ENCODE results near the gene SPRY1. TPM values are rescaled to one million over a fixed set of nuclear protein-coding genes. Genes with fewer than 3 reads are reported as not detected.

SPRY1 gene
- total RNA-seq, 2 donors from 2014 or later = 40.0 to 118 TPM

DNA sequence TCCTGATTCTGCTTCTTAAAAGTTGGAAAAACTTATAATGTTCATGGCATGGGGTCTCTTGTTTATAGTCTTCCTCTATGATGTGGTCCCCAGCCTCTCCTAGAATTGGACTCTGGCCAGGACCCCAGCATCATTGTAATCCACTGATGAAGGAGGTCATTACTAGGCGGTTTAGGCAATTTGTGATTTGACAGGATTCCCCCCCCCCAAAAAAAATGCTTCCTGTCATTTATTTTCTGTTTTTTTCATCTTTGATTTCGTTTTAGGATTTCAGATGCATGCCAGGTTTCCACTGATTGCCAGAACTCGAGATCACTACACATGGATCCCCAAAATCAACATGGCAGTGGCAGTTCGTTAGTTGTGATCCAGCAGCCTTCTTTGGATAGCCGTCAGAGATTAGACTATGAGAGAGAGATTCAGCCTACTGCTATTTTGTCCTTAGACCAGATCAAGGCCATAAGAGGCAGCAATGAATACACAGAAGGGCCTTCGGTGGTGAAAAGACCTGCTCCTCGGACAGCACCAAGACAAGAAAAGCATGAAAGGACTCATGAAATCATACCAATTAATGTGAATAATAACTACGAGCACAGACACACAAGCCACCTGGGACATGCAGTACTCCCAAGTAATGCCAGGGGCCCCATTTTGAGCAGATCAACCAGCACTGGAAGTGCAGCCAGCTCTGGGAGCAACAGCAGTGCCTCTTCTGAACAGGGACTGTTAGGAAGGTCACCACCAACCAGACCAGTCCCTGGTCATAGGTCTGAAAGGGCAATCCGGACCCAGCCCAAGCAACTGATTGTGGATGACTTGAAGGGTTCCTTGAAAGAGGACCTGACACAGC lies 4.9 kb downstream of the SPRY1 start:
- intact Hi-C loops (cut with DNase I) = loop anchor here (10.0 kb wide), 1 partner anchor 263 kb away; no protein-coding TSS in a partner anchor
- WGBS, 2 donors = 64 to 71% methylated on average over 9 of the region's 9 CpGs
- peaks cover 8% of the 10 kb centered on the region for H3K4me1 ChIP-seq
- ATAC-seq (no peak), DNase-seq (no peak)
- no peak overlapping the region for H3K4me3 ChIP-seq
- TF ChIP-seq POLR2A (IDR thresholded peaks at IDR 0.05) = no peak
- TF ChIP-seq, protein P1, sequence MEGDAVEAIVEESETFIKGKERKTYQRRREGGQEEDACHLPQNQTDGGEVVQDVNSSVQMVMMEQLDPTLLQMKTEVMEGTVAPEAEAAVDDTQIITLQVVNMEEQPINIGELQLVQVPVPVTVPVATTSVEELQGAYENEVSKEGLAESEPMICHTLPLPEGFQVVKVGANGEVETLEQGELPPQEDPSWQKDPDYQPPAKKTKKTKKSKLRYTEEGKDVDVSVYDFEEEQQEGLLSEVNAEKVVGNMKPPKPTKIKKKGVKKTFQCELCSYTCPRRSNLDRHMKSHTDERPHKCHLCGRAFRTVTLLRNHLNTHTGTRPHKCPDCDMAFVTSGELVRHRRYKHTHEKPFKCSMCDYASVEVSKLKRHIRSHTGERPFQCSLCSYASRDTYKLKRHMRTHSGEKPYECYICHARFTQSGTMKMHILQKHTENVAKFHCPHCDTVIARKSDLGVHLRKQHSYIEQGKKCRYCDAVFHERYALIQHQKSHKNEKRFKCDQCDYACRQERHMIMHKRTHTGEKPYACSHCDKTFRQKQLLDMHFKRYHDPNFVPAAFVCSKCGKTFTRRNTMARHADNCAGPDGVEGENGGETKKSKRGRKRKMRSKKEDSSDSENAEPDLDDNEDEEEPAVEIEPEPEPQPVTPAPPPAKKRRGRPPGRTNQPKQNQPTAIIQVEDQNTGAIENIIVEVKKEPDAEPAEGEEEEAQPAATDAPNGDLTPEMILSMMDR (IDR thresholded peaks at IDR 0.05) = no peak
- peak overlapping the region in 2 of 4 donors; percentile 13 to 24 for H3K27ac ChIP-seq
- peaks cover 0 to 5% of the 10 kb centered on the region in 2 donors for H3K36me3 ChIP-seq (replicated peaks in 1 of 2; ENCODE audit: insufficient read depth in 1 of 2, low read depth in 2 of 2)
- no peaks in the 10 kb centered on the region for H3K9me3 ChIP-seq
- no peaks in the 10 kb centered on the region for H3K27me3 ChIP-seq

DNA sequence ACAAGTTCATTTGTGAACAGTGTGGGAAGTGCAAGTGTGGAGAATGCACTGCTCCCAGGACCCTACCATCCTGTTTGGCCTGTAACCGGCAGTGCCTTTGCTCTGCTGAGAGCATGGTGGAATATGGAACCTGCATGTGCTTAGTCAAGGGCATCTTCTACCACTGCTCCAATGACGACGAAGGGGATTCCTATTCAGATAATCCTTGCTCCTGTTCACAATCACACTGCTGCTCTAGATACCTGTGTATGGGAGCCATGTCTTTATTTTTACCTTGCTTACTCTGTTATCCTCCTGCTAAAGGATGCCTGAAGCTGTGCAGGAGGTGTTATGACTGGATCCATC lies 5.5 kb downstream of the SPRY1 start:
- no peak for TF ChIP-seq POLR2A (IDR thresholded peaks at IDR 0.05)
- TF ChIP-seq, protein P1 (IDR thresholded peaks at IDR 0.05) = no peak
- peaks cover 8% of the 10 kb centered on the region for H3K4me1 ChIP-seq
- peaks cover 0 to 5% of the 10 kb centered on the region in 2 donors for H3K36me3 ChIP-seq (replicated peaks in 1 of 2; ENCODE audit: insufficient read depth in 1 of 2, low read depth in 2 of 2)
- WGBS, 2 donors = 81 to 89% methylated on average over 3 of the region's 3 CpGs
- H3K27ac ChIP-seq = peak overlapping the region in 1 of 4 donors; percentile 24
- no peak for DNase-seq
- ATAC-seq = no peak
- no peaks in the 10 kb centered on the region for H3K27me3 ChIP-seq
- no peaks in the 10 kb centered on the region for H3K9me3 ChIP-seq
- intact Hi-C loops (cut with DNase I) = loop anchor here (10.0 kb wide), 1 partner anchor 263 kb away; no protein-coding TSS in a partner anchor
- H3K4me3 ChIP-seq = no peak overlapping the region

DNA sequence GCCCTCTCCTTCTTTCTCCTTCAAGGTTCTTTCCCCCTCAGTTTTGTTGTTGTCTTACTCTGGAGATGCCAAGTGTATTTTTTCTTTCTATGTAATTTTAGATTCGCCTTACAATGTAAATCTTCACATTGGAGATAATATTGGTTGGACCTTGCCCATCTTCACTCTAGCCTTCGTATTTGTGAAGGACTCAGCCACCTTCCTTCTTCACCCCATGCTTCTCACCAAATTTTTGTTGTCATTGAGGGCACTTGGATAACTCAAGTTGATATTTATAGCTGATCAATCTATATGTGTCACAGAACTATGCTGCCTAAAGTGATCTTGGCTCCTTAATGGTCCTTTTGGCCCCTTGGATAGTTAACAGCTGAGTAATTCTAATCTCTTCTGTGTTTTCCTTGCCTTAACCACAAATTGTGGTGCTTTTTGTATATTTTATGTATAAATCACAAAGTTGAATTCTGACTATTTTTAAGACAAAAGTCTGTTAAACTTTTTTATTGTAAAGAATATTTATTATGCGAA lies 6.5 kb downstream of the SPRY1 start:
- no peaks in the 10 kb centered on the region for H3K27me3 ChIP-seq
- peaks cover 0 to 5% of the 10 kb centered on the region in 2 donors for H3K36me3 ChIP-seq (replicated peaks in 1 of 2; ENCODE audit: insufficient read depth in 1 of 2, low read depth in 2 of 2)
- ATAC-seq = no peak
- no peak overlapping the region for H3K4me3 ChIP-seq
- no peak for DNase-seq
- no peaks in the 10 kb centered on the region for H3K9me3 ChIP-seq
- 79 to 90% methylated on average over 3 of the region's 3 CpGs for WGBS, 2 donors
- intact Hi-C loops (cut with DNase I) = loop anchor here (10.0 kb wide), 1 partner anchor 262 kb away; no protein-coding TSS in a partner anchor
- H3K27ac ChIP-seq = no peak overlapping the region
- no peak for TF ChIP-seq POLR2A (IDR thresholded peaks at IDR 0.05)
- TF ChIP-seq, protein P1 (IDR thresholded peaks at IDR 0.05) = no peak
- H3K4me1 ChIP-seq = peaks cover 8% of the 10 kb centered on the region

DNA sequence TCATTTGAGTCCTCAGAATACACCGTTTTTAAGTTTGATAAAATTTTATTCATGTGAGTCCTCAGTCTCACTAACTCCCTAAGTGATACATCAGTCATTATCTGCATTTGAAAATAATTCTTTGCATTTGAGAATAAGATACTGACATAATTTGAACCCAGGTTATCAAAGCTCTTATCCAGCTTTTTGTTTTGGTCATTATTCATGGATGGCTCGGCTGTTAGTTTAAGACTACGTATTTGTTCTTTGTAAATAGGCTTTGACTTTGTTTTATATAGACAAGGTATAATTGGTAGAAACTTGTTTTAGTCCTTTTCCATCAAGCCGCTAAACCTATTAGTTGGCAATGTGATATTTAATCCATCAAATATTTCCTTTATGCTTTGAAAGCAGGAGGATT lies 7.9 kb downstream of the SPRY1 start:
- peaks cover 8% of the 10 kb centered on the region for H3K4me1 ChIP-seq
- intact Hi-C loops (cut with DNase I) = loop anchor here (10.0 kb wide), 1 partner anchor 260 kb away; no protein-coding TSS in a partner anchor
- no peaks in the 10 kb centered on the region for H3K9me3 ChIP-seq

More for the DNA sequence above, 7.9 kb downstream of the SPRY1 start:
- TF ChIP-seq, protein P1 (IDR thresholded peaks at IDR 0.05) = no peak
- TF ChIP-seq POLR2A (IDR thresholded peaks at IDR 0.05) = no peak
- 84 to 92% methylated on average over 4 of the region's 4 CpGs for WGBS, 2 donors
- Histone ChIP-seq H3K4me3 (no peak overlapping the region), H3K27me3 (no peaks in the 10 kb centered on the region), H3K36me3 (replicated peaks in 1 of 2; ENCODE audit: insufficient read depth in 1 of 2, low read depth in 2 of 2) (peaks cover 0 to 5% of the 10 kb centered on the region in 2 donors), H3K27ac (no peak overlapping the region)
- DNase-seq (no peak), ATAC-seq (no peak)

Data from body of pancreas (tissue), 4 donors.